HG03575 (cell line): ENCODE results near the gene STAT4.
A peak's percentile ranks its signal among the peaks of the same experiment; 100 is the strongest.

ENCODE experiments used
- ATAC-seq: cut with Tn5 transposase; IDR thresholded peaks from one replicate; pipeline ENCODE4 v1.9.1; 2021; ENCODE audit not compliant: unreplicated experiment, insufficient number of reproducible peaks, low FRiP score; ENCODE audit errors: extremely low read depth

Gene STAT4

DNA sequence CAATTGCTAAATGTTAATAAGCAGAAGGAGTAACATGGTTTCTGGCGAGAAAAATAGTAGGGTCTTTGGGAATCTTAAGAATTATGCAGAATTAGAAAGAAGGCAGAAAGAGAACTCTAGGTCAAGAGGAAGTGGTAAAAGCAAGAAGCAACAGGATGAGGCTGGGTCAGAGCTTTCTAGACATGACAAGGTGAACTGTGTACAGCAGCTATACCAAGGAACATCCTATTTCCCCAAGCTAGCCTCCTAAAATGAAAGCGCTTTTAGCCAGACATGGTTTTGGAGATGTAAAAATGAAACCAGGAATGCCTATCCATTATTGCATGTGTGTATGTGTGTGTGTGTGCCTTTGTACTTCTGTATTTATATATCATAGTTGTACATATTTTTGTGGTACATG lies 94.6 kb downstream of the STAT4 start:
- no peak for ATAC-seq

DNA sequence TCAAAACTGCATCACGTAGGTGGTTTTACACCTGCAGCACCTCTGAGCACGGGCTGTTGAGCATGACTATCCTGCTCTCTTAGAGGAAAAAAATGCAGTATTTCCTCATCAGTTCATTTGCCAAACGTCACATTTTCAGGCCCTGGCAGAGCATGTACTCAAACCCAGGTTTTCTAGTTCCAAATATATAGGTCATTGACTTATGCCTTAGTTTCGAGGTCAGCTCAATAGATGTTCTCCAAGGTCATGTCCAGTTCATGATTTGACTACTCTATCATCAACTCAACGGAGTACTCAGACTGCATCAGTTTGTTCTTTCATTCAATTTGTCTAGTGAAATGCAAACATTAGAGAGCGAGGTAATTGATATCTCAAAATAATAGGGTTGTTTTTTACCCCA lies 97.5 kb downstream of the STAT4 start:
- no peak for ATAC-seq

DNA sequence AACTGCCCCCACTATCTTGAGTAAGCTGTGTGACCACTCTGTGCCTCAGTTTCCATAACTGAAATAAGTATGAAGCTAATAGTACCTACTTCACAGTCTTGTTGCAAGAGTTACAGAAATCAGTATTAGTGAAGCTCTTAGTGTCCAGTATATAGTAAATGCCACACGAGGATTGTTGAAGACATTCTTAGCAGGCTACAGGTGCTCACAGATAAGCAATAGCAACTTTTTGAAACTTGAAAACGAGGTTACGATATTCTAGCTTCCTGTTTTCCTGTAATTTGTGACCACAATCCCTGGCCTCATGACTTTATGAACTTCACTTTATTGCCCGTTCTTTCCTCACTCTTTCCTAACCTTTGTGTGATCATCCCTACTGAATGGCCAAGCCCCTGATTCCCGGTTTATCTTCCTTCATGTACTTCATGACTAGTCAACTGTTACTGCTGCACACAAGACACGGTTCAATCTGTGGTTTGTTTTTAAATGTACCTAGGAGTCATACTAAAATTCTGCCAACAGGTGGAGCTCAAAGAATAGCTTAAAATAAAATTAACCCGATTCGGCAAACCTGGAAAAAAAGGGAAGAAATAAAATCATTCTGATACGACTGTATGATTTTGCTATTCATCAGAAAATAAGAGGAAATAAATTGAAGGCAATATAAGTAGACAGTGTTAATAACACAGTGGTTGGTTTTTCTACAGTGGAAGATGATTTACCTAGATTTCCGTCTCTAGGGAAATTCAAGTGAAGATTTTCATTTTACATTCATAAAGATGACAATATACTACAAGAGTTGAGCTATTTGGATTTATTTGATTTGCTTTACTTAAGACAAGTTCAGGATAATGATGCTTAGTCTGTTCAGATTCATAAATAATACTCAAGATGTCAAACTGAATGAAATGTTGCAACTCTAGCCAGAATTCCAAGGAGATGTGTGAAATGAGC lies 98.7 kb downstream of the STAT4 start:
- no peak for ATAC-seq

DNA sequence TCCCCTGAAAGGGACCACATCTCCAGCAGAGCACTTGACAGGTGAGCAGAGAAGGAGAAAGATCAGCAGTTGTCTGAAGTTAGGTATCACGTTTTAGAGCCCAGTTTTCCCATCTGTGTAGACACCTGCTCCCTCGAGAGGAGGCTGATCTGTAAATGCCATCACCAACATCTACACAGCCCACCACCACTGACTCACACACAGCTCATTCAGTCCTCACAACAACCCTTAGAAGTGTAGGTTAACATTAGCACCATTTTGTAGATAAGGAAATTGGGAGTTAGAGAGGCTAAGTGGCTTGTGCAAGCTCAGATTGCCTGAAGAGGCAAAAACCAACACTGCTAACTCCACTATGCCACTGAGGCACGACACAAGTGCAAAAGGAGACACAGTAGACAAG lies 99.6 kb downstream of the STAT4 start:
- no peak for ATAC-seq

DNA sequence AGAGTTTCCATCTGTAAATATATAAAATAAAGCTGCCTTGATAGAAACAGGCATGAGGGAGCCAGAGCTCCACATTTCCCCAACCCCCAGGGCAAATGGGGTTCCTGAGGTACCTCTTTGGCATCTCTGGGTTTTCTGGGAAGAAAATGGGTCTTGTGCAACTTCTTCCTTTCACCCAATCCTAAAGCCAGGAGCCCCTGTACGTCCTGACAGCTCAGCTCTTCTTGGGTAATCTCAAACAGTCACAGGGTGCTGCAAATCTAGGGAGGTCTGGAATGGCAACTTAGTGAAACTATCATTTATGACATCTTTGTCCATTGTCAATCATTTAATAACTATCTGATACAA lies 100.2 kb downstream of the STAT4 start:
- no peak for ATAC-seq

DNA sequence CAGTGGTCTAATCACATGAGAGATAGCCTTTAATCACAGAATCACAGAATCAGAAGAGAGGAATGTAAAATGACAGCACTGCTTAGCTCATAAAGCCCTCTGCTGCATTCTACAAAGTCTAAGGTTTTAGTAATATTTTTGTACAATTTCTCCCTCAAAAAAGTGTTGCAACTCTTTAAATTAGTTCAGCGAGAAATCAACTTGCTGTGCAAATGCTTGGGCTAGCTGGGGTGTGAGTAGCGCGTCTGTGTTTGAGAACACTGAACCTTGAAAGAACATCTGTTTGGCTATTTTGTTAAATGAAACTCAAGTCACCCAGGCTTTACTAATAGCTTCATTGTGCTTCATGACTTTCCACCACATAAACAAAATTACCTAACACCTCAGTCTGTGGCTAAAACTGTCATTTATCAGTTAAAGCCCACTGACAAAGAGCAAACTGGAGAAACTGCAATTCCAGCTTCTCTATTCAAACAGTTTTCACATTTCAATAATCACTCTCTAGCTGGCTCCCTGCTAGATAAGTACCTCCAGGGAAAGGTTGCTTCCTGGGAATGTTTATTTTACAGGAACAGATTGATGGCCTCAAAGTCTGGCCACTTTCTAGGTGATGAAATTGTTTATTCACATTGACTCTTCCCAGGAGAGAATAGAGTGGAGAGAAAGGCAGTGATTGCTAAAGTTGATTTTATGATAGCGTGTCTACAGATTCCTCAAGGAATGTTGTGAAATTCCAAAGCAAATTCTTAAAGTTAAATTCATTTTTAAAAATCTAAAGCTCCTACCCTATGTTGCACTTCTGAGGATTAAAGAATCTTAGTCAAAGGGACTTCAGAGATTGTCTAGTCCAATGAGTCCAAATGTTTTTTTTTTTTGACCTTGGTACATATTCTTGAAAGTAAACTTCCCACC lies 100.8 kb downstream of the STAT4 start:
- ATAC-seq, result peak; percentile 55

DNA sequence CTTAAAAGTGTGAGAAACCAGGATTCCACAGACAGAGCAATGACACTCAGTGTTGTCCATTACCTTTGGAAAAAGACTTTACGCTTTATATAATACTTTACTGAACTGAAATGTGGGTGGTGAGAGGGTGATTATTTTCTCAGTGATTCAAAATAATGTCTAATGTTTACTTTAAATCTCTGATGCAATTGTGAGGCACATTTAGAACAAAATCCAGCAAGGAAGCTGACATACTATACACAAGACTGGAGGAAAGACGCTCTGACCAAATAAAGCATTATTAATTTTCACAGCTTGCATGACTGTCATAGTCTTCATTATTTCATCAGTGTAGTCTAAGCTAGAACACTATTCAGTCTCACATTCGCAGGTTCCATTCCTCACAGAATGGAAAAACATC lies 102.7 kb downstream of the STAT4 start:
- ATAC-seq, result no peak

DNA sequence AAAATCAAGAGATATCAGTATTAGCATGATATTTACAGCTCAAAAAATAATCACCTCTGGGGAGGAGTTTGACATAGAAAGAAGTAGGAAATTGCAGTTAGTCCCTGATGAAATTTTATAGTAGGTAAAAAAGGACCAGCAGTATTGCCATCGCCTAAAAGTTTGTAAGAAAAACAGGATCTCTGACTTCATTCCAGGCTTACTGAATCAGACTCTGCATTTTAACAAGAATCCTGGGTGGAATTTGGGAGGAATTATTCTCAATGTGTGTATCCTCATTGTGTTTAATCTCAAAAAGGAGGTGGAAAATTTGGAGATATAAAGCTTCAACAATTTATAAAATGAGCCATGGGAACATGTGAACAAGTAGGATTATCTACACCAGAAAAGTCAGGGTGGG lies 105.7 kb downstream of the STAT4 start:
- no peak for ATAC-seq

DNA sequence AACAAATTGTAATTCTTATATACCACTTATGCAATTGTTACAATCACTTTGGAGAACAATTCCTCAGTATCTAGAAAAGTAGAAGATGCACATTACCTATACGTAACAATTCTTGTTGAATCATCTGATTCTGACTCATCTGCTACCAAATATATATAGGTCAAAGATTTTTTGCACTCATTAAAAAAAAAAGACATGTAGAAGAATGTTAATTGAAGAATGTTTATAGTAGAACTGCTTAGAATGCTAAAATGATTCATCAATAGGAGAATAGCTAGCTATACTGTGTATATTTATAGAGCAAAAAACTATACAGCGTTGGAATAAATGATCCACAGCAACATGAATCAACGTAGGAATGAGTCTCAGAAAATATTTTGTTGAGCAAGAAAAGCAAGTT lies 107.4 kb downstream of the STAT4 start:
- ATAC-seq, result no peak

DNA sequence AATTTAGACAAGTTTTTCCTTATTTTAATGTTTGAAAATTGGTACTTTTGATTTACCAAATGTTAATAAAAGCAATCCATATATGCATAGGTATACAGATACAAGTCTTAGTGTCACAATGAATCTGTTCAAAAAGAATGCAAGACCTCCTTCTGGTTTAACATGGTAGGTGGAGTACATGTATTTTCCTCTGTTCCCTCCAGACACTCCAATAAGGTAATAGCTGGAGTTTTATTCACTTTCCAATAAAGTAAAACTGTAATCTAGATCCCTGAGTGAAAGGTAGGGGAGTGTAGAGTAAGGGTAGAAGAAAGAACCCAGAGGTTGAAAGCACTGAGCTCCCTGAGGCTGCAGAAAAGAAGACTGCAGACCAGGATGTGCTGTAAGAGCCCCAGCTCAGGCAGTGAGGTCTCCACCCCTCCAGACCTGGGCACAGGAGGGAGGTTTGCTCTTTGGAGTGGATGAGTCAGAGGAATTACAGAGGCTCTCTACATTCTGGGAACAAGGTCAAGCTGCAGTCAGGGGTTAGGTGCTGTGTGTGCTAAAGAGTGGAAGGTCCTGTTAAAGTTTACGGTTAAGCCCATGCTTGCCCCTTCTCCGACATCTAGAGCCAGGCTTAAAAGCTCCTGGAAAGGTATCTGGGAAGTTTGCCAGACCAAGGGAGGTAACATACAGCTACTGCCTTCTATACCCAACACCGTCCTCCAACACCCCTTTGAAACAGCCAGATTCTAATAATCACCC lies 109.2 kb downstream of the STAT4 start:
- ATAC-seq, result no peak

DNA sequence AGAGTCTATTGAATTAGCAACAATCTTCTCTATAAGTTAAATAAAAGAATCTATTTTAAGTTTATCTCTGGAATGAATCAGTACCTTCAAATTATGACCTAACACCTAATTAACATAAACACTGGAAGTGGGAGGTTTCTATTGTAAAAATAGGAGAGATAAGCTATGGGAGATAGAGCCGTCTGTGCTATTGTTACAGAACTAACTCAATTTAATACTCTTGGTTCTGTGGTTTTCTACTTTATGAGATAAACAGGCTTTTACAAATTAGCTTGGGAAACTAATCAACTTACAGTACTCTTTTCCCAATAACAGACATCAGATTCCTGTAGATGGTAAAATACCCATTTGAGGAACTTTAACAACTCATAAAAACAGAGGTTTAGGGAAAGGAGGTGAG lies 111.2 kb downstream of the STAT4 start:
- ATAC-seq, result no peak

DNA sequence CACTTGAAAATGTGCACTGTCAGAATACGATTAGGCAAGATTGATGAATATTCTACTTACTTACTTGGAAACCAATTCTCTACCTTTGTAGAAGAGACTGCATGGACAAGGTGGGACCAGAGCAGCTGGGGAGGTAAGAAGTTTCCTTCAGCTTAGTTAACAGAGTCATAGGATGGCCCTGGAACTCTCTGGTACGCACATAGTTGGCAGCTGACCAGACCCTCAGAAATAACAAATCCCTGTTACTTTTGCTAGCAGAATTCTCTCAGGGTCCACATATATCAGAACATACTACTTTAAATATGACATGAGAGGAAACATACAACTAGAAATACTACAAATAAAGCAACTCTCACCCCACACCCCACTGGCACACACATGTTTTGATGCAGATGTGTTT lies 112.1 kb downstream of the STAT4 start:
- ATAC-seq, result no peak

DNA sequence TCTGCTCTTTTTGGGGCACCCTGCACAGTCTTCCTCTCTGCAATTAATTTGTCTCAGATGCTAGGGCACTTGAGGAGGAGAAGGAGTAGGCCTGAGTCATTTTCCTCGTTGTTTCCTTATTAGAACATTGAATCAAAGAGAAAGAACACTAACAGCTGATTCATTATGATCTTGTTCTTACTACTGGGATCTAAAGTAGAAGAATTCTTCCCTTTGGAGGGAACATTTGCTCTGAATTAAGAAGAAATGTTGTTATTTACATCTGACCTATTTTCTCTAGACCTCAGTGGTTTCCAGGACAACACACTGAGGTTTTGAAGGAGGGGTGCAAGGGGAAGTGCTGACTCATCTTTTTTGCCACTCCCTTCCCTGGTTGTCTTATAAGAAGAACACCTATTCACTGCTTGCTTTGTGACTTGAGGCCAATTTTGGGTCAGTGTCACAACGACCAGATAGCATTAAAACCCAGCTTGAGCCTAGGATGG lies 112.5 kb downstream of the STAT4 start:
- ATAC-seq, result no peak

DNA sequence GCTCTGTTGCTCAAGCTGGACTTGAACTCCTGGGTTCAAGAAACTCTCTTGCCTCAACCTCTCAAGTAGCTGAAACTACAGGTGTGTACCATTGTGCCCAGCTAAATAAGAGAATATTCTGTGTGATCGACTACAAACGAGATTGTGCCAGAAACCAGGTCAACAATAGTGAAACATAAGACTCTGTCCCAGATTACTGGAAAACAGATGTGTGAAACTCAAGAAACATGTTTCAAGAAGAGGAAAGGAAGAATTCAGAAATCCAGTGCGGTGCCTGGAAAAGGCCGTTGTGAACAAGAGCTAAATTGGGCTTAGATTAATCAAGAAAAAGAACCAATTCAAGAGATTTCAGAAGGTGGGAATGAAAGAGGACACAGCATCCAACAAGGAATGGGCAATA lies 113.4 kb downstream of the STAT4 start:
- ATAC-seq, result no peak

DNA sequence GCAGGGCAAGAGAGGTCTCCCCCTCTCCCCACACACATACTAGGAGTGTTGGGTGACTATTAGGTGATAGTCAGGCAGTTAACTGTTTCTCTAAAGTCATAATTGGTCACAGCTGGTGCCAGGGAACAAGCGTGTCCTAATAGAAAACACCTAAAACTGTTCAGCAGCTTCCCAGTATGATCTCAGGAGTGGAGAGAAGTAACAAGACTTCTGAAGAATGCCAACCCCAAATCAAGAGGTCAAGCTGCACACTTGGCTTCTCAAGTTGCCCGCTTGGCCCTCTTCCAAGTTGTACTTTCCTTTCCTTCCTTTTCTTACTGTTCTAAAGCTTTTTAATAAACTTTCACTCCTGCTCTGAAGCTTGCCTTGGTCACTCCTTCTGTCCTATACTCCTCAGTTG lies 114.4 kb downstream of the STAT4 start:
- ATAC-seq, result no peak

DNA sequence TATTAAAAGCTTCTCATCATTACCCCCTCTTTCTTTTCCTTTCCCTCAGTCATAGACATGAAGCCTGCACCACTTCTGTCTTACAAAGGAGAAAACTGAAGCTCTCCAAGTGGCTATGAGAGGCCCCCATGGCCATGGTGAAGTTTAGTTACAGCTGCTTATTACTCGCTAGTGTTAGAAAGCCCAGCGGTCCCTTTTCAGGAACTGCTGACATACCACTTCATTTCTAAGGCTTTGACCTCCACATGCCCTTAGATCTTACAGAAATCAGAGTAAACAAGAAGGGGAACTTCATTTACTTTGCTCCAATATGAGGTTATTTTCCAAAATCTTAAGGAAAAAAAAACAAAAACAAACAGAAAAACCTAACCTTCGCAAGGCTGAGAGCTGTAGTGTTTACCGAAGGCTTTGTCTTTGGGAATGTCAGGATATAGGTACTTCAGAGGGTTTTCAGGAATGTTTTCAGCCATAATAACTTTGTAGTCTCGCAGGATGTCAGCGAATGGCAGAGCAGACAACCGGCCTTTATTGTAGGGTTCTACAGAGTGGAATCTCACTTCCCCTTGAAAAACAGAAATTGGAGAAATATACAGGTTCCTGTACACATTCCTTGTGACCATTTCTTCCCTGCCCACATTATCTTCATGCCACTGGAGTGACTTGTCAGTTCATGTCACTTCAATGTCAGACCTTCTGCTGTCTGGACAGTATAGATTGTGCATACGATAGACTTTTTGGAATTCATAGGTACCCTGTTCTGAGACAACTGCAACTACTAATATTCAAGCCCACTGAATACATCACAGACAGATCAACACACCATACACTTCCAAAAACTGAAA lies 118.0 kb downstream of the STAT4 start:
- ATAC-seq, result no peak

DNA sequence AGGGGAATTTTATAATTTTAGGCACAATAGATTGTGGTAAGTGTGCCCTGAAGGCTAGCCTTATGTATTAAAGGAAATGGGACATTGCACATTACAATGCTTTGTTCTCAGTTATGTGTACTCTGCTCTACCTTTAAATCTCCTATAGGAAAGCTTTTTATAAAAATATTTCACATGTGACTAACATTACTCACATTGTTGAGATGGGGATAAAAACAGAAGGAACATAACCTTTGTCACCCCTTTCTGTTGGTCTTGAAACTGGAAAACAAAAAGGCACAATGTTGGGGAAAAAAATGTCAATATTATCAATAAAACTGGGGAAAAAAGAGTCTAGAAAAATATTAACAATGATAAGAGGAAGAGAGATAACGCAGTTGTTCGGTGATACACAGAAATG lies 119.5 kb downstream of the STAT4 start:
- ATAC-seq, result no peak

DNA sequence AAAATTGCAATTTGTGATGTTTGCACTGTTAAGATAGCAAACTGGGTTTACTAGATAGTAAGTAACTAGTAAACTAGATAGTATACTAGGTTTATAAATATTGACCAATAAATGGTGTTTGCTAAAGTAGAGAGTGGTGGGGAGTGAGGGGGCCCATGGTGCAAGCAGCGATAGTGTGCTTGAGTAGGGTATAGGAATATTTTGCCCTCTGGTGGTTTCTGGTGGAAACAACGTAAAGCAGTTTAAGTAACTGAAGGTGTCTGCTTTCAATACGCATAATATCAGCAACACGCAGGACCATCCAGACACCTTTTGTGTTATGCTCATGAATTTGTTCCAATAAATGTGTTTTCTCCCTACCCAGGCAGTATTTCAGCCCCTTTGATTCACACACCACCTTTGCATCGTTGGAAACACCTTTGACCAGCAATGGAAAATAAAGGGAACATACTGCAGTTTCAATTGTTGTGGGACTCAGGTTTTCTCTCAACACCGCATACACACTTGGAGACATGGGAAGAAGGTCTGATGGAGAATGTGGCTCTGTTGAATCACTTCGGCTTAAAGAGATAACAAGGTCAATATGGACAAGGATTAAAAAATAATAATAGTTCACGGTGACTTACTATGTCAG lies 120.2 kb downstream of the STAT4 start:
- ATAC-seq, result peak; percentile 72
